Activated CD8-positive, alpha-beta memory T cell treated with anti-CD3 and anti-CD28 coated beads, Interleukin-2, amount 50 U/mL, for 4 hours (primary cell): ENCODE data around the gene NFAT5.
"Not testable (repeated sequence)": the region's sequence is repeated elsewhere in the genome, so short reads cannot be mapped to it uniquely, and the experiment has no call there.

ENCODE experiments used
- DNase-seq: peaks from one replicate; pipeline ENCODE4 v3.0.0-alpha.2; 2020

The NFAT5 gene

DNA sequence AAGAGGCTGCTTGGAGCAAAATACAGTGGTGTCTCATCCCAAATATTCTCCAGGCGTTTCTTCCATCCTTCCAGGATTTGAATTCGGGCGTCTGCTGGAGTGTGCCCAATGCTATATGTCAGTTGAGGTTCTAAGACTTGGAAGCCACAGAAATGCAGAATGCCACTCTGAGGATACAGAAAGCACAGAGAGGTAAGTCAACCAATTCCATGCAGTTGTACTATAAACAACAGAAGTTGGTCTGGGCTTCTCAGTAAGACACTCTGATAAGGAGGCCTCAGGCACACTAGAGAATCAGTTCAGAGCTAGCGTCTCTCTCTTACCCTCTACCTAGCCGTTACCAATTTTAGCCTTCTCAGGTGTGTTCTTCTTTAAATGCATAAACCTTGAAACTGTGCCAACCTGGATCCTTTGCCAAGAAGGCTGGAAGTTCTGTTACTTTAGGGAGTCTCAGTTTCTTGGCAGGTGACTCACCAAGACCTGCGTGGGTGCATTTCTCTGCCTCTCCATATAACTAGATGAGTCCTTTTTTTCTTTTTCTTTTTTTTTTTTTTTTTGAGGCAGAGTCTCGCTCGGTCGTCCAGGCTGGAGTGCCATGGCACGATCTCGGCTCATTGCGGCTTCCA, 145.5 kb downstream of the NFAT5 start:
- DNase-seq: no peak

DNA sequence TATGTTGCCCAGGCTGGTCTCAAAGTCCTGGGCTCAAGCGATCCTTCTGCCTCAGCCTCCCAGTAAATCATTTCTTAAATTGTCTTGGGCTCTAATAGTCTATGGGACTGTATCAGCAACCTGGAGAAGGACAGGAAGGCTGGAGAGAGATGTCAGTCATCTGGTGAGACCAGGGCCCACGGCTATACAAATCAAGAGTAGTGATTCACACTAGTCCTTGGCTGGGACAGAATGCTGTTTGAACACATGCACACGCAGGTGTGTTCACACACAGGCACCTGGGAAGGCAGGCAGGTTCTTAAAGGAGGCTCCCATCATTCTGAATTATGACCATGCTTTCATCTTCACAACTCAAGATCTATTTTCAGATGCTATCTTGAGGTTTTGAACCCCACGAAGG, 146.5 kb downstream of the NFAT5 start:
- no peak for DNase-seq

DNA sequence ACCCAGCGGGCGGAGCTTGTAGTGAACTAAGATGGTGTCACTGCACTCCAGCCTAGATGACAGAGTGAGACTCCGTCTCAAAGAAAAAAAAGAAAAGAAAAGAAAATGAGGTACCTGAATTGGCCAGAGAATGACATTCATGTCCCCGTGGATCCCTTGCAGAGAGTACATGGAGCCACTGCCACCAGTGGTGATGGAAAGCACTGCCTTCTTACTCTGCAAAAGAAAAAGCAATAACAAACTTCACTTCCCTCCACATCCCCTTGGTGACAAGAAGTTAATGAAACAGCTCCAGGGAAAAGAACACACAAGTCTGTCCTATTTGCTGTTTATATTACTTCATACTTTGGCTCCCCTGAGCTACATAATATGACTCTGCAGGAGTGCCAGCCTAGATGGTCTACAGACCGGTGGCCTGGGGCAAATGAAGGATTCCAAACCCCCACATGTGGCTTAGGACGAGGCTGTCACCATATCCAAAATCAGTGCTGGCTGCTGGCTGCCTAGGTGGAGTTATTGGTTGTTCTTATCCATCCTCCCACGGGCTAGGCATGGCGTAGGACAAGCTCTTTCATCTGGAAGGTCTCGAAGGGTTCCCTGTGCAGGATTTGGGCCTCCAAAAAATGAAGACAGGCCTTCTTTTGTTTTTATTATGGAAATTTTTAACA, 147.3 kb downstream of the NFAT5 start:
- no peak for DNase-seq

DNA sequence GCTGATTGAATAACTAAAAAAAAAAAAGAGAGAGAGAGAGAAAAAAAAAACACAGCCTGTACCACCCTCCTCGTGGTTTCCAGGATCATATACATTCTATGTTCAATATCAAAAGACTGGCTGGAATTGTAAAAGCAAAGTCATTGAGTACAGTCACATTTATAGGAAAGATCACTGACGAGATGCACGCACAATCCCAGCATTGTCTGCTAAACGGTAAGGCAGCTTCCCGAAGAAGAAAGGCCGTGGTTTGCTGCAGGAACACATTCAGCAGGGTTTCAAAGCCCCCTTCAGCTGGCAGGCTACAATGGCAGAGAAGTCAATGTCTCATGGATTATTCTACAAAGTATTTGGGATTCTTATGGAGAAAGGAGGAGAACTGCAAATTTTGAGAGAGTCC, 151.3 kb downstream of the NFAT5 start:
- DNase-seq: no peak

DNA sequence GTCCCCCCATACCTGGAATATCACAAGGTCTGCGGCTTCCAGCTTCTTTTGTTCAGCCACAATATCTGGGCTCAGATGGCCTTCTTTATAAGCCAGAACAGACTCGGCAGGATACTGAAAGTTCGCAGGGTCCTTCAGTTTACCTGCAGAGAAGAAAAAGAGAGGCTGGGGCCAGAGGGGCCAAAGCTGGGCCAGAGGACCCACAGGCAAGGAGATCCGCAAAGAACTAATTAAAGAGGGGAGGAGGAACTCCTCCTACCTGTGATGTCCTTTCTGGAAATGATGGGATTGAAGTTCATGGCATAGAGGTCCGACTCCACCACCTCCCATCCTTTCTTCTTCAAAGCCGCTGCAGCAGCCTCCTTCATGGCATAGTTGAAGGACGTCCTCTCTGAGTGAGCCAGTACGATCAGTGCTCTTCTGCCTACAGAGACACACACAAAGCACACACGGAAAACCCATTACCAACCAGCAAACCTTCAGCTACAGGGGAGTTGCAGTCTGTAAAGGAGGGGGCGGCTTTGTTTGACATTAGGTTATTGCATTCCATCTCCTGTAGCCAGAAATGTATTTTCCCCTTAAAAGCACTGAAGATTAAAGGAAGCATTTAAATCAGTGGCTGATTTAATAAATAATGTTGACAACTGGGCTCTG, 152.5 kb downstream of the NFAT5 start:
- DNase-seq: no peak

DNA sequence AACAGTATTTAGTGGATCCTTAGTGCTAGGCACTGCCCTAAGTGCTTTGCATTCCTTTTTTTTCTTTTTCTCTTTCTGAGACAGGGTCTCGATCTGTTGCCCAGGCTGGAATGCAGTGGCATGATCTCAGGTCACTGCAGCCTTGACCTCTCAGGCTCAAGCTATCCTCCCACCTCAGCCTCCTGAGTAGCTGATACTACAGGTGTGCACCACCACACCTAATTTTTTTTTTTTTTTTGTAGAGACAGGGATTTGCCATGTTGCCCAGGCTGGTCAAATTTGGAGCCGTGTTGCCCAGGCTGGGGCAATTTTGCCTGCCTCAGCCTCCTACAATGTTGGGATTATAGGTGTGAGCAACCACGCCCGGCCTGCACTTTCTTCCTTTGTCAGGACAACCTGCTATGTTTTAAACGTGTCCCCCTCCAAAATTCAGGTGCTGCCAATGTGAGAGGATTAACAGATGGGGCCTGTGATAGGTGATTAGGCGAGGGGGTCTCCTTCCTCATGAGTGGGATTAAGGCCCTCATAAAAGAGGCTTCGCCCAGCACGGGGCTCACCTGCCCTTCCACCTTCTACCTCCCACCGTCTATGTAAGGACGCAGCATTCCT, 155.2 kb downstream of the NFAT5 start:
- DNase-seq: no peak

DNA sequence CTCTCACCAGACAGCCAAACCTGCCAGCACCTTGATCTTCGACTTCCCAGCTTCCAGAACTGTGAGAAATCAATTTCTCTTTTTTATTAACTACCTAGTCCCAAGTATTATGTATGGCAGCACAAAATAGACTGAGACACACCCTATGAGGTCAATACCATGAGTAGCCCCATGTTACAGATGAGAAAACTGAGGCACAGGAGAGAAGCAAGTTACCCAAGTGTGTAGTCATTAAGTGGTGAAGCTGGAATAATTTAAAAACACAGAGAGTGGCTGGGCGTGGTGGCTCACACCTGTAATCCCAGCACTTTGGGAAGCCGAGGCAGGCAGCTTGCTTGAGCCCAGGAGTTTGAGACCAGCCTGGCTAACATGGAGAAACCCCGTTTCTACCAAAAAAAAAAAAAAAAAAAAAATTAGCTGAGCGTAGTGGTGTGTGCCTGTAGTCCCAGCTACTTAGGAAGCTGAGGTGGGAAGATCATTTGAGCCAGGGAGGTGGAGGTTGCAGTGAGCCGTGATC, 155.7 kb downstream of the NFAT5 start:
- no peak for DNase-seq

DNA sequence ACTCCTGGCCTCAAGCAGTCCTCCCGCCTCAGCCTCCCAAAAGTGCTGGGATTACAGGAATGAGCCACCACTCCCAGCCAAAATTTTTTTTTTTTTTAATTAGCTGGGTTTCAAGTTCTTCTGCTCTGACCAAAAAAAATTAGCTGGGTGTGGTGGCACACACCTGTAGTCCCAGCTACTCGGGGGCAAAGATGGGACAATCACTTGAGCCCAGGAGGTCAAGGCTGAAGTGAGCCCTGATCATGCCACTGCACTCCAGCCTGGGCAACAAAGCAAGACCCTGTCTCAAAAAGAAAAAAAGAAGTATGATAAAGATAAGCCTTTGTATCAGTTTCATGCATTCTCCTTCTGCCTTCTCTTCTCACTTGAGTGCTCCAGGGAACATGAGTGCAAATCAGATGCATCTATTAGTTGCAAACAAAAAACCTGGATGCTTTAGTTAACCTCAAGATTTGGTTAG, 158.7 kb downstream of the NFAT5 start:
- no peak for DNase-seq

DNA sequence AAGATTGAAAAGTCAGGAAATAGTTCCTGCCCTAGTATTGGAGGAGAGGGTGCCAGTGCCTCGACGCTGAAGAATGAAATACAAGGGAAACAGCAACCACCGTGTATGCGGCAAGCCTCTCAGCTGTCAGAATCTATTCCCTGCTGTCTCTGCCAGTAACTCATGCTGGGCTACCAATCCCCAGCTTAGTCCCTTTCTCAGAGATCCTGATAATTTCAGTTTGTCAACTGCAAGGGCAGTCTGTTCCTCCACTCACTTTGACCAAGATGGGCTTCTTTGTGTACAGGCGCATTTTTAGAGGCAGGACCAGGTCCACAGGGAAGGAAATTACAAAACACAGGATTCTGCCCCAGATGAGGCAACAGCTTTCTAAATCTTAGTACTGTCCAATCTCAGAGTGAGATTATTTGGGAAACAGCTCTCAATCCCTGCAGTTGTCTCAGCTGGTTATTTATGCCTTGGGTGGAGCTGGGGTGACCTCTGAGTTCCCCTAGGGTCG, 159.3 kb downstream of the NFAT5 start:
- DNase-seq: no peak

DNA sequence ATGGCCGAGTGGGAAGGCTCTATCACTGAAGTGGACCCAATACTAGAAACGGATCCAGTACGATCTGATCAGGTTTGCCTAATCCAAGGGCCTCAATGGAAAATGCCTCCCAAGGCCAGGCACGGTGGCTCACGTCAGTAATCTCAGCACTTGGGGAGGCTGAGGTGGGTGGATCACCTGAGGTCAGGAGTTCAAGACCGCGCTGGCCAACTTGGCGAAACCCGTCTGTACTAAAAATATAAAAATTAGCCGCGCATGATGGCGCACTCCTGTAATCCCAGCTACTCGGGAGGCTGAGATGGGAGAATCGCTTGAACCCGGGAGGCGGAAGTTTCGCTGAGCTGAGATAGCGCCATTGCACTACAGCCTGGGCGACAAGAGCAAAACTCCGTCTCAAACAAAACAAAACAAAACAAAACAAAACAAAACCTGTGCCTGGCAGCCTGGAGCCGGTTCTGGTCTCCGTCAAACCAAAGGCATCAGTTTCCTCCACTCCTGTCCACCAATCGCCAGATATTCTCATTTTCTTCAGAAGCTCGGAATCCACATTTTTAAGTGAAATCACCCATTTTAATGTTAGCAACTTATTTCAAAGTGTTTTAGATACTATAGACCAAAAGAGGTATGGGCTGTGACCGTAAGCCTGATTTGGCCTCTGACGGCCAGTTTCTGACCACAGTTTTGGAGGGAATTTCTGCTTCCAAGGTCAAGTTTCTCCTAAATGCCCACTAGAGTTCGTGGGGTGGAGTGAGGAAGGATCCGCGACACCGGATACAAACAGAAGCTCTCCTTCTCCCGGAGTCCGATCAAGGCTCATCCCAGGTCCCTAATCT, 159.9 kb downstream of the NFAT5 start:
- no peak for DNase-seq

DNA sequence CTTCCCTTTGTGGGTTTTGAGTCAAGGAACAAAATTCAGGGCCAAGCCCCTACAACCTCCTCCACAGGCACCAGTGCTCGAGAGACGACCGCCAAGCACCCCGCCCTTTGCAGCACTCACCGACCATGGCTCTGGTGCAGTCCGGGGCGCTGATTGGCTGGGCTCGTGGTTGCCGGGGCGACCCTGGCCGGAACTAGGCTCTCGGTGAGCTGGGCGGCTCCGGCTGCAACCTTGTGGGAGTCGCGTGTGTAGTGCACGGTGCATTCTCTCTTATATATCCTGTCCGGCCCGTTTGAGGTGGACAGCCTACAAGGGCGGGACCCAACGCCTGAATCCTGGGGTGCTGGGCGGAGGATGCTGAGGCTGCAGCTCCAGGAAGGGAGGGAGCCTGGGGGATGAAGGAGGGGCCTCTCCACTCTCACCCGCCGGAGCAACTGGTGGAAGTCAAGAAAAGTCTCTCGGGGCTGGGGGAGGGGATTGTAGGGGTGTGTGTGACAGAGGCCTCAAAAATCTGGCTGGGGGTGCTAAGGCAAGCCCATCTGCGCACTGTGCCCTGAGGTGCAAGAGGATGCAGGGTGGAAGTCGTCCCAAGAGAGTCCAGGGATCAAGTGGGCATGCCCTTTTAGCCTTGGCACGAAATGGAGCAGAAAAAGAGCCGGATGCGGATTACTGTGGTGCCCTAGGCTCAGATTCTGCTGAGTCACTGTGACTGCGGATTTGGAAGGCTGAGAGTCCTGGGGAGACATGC, 160.7 kb downstream of the NFAT5 start, which contains the start of gene NQO1:
Gene NQO1 (minus strand): TSS at position 248 of the 748 bp plus-strand sequence. CDS start 121 bp downstream, at position 127.
- peak; percentile 84 for DNase-seq

DNA sequence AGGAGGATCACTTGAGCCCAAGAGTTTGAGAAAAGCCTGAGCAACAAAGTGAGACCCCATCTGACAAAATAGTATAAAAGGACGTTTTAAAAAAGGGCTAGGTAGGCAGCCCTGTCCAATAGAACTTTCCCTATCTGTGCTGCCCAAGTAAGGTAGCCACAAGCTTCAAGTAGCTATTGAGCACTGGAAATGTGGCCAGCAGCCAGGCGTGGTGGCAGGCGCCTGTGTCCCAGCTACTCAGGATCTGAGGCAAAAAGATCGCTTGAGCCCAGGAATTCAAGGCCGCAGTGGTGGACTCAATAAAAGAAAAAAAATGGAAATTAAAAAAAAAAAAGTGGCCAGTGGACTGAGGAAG, 162.1 kb downstream of the NFAT5 start:
- DNase-seq: no peak

DNA sequence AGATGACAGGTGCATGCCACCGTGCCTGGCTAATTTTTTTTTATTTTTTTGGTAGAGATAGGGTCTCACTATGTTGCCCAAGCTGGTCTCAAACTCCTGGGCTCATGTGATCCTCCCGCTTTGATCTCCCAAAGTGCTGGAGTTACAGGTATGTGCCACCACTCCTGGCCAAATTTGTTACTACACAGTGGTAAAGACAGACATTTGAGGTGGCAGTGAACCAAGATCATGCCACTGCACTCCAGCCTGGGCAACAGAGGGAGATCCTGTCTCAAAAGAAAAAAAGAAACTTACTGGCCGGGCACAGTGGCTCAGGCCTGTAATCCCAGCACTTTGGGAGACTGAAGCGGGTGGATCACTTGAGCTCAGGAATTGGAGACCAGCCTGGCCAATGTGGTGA, 163.3 kb downstream of the NFAT5 start:
- not testable (repeated sequence) for DNase-seq

DNA sequence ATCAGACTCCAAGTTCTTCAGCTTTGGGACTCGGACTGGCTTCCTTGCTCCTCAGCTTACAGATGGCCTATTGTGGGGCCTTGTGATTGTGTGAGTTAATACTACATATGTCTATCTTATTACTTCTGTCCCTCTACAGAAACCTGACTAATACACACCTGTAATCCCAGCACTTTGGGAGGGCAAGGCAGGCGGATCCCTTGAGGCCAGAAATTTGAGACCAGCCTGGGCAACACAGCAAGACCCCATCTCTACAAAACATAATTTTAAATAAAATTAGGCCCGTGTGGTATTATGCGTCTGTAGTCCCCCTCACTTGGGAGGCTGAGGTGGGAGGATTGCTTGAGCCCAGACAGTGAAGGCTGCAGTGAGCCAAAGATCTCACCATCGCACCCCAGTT, 165.5 kb downstream of the NFAT5 start:
- not testable (repeated sequence) for DNase-seq

DNA sequence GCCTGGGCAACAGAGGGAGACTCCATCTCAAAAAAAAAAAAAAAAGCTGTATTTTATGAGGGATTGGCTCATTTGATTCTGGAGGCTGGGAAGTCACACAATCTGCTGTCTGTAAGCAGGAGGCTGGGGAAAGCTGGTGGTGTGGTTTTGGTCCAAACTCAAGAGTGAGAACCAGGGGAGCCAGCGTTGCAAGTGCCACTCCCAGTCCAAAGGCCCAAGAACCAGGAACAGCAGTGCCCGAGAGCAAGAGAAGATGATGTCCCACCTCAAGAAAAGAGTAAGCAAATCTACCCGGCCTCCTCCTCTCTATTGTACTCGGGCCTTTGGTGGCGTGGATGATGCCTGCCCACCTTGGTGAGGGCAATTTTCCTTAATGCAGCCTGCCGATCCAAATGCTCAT, 166.3 kb downstream of the NFAT5 start:
- DNase-seq: no peak

DNA sequence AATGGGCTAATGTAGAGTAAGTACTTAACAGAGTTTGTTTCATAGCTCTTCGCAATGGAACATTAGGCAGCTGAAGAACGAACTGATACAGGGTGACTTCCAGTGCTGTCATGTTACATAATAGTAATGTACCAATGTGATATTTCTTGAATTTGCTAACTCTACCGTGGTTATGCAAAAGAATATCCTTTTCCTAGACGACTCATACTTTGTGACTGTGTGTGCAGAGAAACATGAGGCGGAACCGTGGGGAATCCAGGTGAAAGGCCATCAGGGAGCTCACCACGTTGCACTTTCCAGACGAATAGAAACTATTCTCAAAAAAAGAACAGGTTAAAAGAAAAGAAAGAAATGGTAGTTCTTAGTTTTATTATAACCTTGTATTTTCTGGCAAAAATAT, 175.8 kb downstream of the NFAT5 start:
- no peak for DNase-seq

DNA sequence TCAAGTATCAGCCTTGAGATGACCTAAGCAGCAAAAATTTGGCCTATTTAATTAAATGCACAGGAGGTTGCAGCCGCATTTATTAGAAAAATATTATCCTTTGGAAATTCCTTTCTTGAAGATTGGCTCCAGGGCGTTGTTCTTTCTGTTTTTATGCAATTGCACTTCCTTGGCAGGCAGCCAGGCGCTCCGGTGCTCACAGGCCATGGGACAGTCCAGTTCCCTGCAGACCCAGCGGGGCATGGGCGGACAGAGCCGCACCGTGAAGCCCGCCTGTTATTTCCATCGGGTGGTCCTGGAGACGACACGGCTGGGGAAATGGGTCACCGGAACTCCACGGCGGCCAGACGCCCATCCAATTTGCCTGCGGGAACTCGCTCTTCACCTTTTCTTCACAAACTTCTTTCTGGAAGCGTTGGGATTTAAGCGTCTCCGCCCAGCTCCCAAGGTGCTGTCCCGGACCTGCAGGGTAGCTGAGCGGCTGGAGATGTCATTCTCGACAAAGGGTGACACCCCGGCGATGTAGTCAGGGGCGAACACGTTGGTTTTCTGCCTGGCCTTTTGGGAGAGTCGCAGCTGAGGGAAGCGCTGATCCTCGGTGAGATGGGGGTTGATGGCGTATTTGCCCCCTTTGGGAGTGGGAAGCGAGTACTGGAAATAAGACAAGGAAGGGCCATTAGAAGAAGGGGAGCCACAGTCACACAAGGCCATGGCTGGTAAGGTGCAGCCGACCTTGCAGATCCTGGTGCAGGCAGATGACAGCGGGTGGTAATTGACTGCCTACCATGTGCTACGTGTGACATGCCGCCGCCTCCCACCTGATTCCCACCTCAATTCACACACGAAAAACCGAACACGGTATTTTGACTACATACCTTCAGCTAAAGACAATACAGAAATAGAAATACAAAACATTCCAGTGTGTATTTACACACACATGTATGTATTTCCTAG, 176.5 kb downstream of the NFAT5 start:
- DNase-seq: no peak

DNA sequence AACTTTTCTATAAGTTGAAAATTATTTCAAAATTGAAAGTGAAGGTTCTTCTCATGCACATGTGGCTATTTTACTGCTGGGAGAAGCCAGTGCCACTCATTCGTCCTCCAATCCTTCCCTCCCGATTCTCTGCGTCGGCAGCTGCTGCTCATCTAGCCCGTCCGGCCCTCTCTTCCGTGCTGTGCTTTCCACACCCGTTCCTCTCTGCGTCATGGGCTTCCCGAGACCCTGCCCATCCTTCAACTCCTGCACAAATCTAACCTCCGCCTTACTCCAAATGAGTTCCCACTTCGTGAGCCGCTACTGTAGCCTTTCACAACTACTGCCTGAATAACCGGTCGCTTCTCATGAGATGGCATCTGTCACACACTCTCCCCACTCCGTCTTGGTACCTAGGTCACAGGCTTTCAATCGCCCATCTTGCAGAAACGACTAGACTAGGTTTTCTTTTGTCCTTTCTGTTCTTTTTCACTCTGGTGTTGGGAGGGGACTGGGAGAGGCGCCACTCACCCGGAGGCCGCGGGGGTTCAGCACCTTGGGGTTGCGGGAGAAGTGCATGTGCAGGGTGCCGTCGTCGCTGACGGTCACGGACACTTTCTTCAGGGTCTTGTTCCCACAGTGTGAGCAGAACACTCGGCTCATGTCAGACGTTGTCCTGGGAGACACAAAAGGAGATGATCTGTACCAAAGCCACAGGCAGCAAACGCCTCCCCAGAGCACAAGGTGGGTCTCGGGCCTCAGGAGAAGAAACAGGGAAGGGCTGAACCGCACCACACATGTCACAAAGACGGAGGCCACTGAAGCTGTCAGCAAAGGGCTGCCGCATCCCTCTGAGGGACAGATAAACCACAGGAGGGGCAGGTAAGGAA, 178.8 kb downstream of the NFAT5 start:
- no peak for DNase-seq

DNA sequence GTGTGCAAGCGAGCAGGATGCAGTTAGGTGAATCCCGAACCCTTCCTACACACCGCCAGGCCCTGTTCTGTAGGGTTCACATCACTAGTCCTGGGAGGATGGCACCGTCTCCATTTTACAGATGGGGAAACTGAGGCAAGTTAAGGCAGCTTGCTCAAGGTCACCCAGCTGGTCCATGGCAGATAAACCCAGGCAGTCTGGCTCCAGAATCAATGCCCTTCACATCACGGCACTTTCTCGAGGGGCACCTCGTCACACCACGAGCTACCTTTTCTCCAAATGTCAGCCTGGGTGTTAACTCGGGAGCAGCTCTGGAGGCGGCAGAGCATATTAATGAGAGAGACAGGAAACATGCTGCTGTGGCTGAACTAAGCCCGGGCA, 179.5 kb downstream of the NFAT5 start:
- no peak for DNase-seq

DNA sequence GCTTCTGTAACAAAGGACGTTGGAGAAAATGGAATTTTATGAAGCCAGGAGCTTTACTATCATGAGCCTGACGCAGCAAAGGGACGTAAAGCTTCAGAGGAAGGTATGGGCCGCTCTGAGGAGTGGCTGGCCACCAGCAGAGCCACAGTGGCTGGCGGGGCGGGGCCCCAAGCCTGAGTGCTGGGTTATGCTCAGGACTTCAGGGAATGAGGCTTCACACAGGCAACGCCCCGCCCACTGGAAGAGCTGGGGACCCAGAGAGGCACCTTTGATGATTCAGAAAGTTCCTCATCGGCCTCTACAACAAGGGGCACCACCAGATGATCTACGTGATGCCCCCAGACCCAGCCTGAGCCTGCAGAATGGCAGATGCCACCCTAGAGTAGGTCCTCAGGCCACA, 180.2 kb downstream of the NFAT5 start:
- DNase-seq: no peak
